Stimulated activated CD4-positive, alpha-beta T cell treated with anti-CD3 and anti-CD28 coated beads, Interleukin-1b, Interleukin-23, amount 100 ng/mL, for 48 hours (primary cell): ENCODE measurements around the gene SH3PXD2B.

Experiments used
- DNase-seq: peaks from one replicate; pipeline ENCODE4 v3.0.0-alpha.2; 2020

SH3PXD2B gene

GRCh38 chr5:172436078-172436878, 18.0 kb downstream of the SH3PXD2B start:
- DNase-seq = no peak

DNA sequence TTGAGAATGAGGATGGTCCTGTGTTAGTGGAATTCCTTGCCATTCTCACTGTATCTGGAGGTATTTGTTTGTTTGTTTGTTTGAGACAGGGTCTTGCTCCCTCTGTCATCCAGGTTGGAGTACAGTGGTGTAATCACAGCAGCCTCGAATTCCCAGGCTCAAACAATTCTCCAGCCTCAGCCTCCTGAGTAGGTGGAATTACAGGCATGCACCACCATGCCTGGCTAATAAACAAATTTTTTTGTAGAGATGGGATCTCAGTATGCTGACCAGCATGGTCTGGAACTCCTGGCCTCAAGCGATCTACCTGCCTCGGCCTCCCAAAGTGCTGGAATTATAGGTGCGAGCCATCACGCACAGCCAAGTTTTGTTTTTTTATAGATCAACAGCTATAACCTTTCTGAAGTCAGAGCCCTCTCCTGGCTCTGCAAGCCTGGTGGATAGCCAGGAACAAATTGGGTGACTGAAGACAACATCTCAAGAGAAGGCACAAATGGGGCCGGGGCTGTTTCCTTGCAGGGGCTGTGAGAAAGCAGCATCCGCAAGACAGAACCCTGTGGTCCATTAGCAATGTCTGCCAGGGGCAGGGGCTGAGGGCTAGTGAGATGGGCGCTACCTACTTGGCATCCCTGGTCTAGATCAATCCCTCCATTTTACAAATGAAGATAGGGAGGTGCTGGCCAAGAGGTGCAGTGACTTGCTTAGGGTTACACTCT, 18.8 kb downstream of the SH3PXD2B start:
- DNase-seq = no peak

DNA sequence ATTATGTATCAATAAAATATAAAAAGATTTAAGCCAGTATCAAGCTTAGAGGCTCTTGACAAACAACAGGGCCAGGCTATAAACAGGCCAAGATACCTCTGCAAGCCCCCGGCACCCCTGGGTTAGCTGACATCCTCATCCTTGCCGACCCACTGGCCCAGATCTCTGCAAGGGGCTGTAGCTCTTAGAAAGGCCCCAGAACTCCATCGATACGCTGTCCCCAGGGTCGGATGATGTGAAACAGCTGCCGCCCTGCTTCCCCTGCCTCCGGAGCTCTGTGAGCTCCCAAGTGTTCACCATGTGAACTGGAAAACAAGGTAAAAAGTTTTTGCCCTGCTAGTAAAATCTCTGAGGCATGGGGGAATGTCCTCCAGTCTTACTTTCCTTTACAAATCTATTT, 20.1 kb downstream of the SH3PXD2B start:
- no peak for DNase-seq

DNA sequence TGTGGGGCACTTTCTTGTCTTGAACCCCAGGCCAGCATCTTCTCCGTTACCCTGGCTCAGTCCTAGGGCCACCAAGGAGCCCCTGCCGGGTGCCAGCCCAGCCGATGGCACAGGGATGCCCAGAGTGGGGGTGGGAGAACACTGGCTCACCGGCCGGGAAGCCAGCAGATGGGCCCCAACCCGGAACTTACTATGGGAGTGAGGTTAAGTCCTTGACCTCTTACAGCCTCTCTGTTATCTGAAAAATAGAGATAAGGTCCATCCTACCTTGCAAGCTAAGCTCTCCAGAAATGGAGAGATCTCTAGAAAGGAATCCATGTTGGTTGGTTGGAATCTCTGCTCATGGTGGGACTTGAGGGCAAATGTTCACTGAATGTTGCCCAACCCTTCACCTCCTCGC, 20.8 kb downstream of the SH3PXD2B start:
- DNase-seq = no peak

- no peak for DNase-seq
These were observed 21.3 kb downstream of the SH3PXD2B start for GRCh38 chr5:172433071-172433470.

DNA sequence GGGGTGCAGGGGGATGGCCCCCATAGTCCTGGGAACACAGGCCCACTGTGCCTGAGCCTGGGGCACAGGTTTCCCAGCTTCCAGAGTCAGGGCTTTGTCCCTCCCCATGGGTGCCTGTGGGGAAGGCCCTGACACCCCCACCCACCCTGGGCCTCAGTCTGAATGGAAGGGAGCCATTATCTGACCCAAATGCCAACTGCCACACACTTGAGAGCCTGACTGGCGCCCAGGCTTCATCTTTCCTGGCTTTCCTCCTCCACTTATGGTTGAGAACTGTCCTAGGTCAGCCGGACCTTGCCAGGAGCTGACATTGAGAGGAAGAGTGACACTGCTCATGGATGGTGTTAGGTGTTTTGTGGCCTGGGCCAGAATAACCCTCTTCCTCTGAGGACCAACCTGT, 24.0 kb downstream of the SH3PXD2B start:
- no peak for DNase-seq

DNA sequence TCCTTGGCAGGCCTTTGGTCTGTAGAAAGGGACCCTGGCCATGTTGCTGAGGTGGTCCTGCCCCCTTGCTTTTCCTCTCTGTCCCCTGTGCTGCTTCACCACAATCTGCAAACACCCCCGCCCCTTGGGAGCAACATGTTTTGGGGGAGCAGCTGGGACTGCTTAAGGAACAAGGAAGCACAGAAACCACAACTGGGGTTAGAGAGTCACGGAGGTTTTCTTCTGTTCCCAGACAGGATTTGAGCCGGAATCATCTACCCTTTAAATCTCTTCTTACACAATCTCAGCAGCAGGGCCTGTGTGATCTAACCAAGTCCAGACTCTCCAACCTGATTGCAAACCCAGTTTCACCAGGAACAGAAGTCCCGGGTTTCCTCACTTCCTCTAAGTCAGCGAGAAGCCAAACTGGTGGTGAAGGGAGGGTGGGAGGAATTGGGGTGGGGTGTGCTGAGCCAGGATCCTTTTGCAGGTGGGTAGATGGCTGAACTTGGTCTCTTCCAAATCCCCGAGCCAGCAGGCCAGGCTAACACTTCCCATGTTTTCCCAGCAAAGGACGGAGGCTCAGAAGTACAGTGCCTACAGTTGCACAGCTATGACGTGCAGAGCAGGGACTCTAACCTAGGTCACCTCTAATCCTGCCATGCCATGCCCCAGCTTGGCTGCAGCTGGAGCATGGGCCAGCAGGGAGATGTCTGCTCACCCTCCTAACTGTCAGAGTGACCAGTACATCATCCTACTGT, 25.0 kb downstream of the SH3PXD2B start:
- DNase-seq = no peak

DNA sequence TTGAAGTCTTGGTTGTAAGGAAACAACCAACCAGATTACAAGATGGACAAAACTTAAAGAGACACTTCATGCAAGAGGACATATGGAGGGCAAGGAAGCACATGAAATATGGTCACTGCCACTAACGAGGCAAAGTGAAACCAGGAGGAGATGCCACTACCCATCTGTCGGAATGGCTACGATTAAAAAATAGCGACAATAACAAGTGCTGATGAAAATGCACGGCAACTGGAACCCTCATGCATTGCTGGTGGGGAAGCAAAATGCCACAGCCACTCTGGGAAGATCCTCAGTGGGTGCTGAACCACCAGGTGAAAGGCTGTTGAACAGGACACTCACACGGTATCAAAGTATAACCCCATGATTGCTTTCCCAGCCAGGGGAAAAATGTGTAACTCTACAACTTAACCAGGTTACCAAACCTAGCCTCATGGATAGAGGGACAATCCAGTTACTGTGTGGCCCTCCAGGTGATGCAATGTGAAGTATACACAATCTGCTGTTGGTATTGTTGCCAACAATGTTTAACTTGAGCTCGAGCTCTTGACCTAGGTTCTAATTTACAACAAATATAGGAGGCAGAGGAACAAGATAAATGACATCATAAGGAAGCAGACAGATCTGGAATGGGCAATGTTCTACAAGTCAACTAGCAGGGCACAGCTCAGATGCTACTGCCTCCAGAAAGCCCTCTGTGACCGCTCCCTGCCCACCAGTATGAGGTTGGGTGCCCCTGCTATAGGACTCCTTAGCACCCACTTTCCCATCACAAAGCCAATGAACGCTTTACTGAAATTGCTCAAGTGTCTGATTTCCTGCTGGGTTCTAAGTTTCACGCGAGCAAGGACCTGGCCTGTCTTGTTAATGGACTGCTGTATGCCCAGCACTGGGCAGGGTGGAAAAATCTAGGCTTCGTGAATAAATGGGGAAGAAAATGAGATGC, 25.8 kb downstream of the SH3PXD2B start:
- no peak for DNase-seq

DNA sequence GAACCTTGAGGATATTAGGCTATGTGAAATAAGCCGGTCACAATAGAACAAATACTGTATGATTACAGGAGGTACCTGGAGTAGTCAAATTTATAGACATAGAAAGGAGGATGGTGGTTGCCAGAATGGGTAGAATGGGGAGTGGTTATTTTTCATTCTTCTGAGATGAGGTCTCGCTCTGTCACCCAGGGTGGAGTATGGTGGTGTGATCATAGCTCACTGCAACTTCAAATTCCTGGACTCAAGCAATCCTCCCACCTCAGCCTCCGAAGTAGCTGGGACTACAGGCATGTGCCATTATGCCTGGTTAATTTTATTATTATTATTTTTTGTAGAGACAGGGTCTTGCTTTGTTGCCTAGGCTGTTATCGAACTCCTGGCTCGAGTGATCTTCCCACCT, 27.1 kb downstream of the SH3PXD2B start:
- DNase-seq = no peak

- DNase-seq = no peak
These were observed 28.2 kb downstream of the SH3PXD2B start for GRCh38 chr5:172426086-172426485.

DNA sequence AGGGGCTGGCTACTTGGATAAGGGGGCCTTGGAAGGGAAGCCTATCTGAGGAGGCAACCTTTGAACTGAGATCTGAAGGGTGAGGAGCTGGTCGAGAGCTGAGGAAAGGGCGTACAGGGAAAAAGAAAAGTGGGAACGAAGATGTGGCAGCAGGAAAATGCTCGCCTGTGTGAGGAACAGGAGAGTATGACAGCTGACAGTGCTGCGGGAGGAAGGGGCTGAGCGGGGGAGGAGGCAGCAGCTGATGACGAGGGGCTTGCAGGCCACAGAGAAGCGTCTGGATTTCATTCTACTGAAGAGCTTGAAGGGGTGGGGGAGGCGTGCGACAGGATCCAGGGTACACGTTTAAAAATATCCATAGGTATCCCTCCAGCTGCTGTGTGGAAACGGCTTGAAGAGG, 28.9 kb downstream of the SH3PXD2B start:
- DNase-seq = no peak

- no peak for DNase-seq
These were observed 29.5 kb downstream of the SH3PXD2B start for GRCh38 chr5:172424808-172425207.

GRCh38 chr5:172424111-172424490, 30.2 kb downstream of the SH3PXD2B start:
- DNase-seq = no peak

DNA sequence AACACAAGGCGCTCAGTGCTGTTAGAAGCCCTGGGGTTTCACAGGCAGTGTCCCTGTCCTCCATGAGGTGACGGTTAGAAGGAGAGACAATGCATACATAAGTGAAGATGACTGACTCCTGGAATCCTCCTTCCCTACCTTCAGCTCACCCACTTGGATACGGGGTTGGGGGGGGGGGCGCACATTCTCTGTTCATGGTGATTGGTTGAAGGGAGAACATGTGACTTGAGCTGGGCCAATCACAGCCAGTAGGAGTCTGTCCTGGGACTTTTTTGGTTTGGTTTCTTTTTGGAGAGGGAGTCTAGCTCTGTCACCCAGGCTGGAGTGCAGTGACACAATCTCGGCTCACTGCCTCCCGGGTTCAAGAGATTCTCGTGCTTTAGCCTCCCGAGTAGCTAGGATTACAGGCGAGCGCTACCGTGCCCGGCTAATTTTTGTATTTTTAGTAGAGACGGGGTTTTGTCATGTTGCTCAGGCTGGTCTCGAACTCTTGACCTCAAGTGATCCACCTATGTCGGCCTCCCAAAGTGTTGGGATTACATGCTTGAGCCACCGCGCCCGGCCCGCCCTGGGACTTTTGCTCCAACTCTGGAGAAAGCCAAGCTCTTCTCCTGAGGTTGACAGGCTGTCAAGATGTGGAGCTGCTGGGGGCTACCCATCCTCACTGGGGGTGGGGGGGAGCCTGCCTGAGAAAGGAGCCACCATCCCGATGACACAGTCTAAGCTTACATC, 30.8 kb downstream of the SH3PXD2B start:
- DNase-seq = no peak

GRCh38 chr5:172422255-172422654, 32.1 kb downstream of the SH3PXD2B start:
- DNase-seq = no peak

GRCh38 chr5:172421020-172421419, 33.3 kb downstream of the SH3PXD2B start:
- DNase-seq = no peak

DNA sequence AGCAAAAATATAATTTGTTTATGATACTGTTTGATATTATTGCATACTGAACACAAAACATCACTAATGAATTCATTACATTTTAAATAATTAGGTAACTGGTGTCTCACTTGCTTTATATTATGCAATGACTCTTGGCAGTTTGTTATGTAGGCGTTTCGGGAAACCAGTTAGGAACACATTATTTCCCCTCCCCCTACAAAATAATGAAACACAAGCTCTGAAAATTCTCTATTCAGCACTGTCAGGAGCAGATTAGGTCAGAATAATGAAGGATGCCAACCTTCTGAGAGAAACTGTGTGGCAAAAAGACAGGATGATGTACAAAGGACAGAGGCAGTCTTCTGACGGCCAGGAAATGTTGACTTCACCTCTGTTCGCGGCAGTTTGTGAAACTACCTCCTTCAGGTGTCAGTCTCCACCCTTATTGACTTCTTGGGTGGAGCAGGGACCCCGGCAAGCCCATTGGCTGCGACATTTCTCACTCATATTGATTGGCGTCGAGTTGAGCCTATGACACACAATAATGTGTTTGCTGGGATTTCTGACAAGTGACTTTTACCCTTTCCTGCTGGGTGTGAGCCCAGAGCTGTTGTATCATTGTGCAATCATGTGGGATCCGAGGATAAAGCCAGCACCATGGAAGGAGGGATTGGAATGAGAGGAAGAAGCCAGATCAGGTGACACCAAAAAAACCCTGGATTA, 33.9 kb downstream of the SH3PXD2B start:
- DNase-seq = no peak

- DNase-seq = no peak
These were observed 35.2 kb downstream of the SH3PXD2B start for GRCh38 chr5:172418862-172419814.

DNA sequence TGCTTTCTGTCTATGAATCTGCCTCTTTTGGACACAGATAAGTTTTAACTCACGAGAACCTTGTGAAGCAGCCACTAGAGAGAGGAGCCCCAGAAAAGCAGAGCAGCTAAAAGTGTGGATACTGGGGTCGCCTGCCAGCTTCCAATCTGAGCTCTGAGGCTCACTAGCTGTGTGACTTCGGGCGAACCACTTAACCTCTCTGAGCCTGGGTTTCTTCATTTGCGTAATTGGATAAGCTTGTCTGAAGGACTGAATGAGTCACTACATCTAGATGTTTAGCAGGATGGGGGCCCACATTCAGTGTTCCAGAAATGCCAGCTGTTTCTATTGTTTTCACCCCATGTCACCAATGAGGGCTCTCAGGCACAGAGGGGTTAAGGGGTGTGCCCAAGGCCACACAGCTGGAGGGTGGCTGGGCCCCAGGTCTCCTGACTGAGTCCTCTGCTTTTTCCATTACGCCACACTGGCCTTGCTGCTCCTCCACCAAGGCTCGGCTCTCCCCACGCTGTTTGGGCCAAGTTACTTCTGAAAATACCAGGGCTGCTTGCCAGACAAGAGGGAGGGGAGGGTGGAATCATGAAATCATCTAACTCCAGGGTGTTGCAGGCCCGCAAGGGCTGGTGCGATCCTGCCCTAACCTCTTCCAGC, 36.2 kb downstream of the SH3PXD2B start:
- DNase-seq = no peak
